Measurements from ENCODE around the gene PTPRM.

The PTPRM gene

GRCh38 chr18:7870855-7871254 is 303.7 kb downstream of the PTPRM start:
- no peak overlapping the region for H3K27ac ChIP-seq (ENCODE audit: low read depth in 2 of 2, low read length in 2 of 2)
- H3K27me3 ChIP-seq (ENCODE audit: control insufficient read depth in 2 of 2, insufficient read depth in 2 of 2, low read length in 2 of 2) = no peaks in the 10 kb centered on the region
- no peaks in the 10 kb centered on the region for H3K4me1 ChIP-seq (ENCODE audit: control insufficient read depth in 2 of 2, insufficient read depth in 2 of 2, low read length in 2 of 2)
- H3K4me3 ChIP-seq (ENCODE audit: low read length in 2 of 2) = no peak overlapping the region
- H3K36me3 ChIP-seq (ENCODE audit: control insufficient read depth in 2 of 2, insufficient read depth in 2 of 2, low read length in 2 of 2) = no peaks in the 10 kb centered on the region
- no peaks in the 10 kb centered on the region for H3K9me3 ChIP-seq (ENCODE audit: control insufficient read depth in 2 of 2, low read length in 2 of 2)
- no peak overlapping the region for H3K9ac ChIP-seq (ENCODE audit: low read depth in 1 of 2, low read length in 2 of 2)

GRCh38 chr18:7871560-7872456 is 304.7 kb downstream of the PTPRM start:
- H3K4me3 ChIP-seq (ENCODE audit: low read length in 2 of 2) = no peak overlapping the region
- no peaks in the 10 kb centered on the region for H3K9me3 ChIP-seq (ENCODE audit: control insufficient read depth in 2 of 2, low read length in 2 of 2)
- H3K27me3 ChIP-seq (ENCODE audit: control insufficient read depth in 2 of 2, insufficient read depth in 2 of 2, low read length in 2 of 2) = no peaks in the 10 kb centered on the region
- no peaks in the 10 kb centered on the region for H3K36me3 ChIP-seq (ENCODE audit: control insufficient read depth in 2 of 2, insufficient read depth in 2 of 2, low read length in 2 of 2)
- H3K27ac ChIP-seq (ENCODE audit: low read depth in 2 of 2, low read length in 2 of 2) = no peak overlapping the region
- H3K4me1 ChIP-seq (ENCODE audit: control insufficient read depth in 2 of 2, insufficient read depth in 2 of 2, low read length in 2 of 2) = no peaks in the 10 kb centered on the region
- no peak overlapping the region for H3K9ac ChIP-seq (ENCODE audit: low read depth in 1 of 2, low read length in 2 of 2)

GRCh38 chr18:7872569-7872968 is 305.5 kb downstream of the PTPRM start:
- Histone ChIP-seq H3K9me3 (ENCODE audit: control insufficient read depth in 2 of 2, low read length in 2 of 2) (no peaks in the 10 kb centered on the region), H3K9ac (ENCODE audit: low read depth in 1 of 2, low read length in 2 of 2) (no peak overlapping the region), H3K36me3 (ENCODE audit: control insufficient read depth in 2 of 2, insufficient read depth in 2 of 2, low read length in 2 of 2) (no peaks in the 10 kb centered on the region), H3K27ac (ENCODE audit: low read depth in 2 of 2, low read length in 2 of 2) (no peak overlapping the region), H3K27me3 (ENCODE audit: control insufficient read depth in 2 of 2, insufficient read depth in 2 of 2, low read length in 2 of 2) (no peaks in the 10 kb centered on the region), H3K4me1 (ENCODE audit: control insufficient read depth in 2 of 2, insufficient read depth in 2 of 2, low read length in 2 of 2) (no peaks in the 10 kb centered on the region), H3K4me3 (ENCODE audit: low read length in 2 of 2) (no peak overlapping the region)

DNA sequence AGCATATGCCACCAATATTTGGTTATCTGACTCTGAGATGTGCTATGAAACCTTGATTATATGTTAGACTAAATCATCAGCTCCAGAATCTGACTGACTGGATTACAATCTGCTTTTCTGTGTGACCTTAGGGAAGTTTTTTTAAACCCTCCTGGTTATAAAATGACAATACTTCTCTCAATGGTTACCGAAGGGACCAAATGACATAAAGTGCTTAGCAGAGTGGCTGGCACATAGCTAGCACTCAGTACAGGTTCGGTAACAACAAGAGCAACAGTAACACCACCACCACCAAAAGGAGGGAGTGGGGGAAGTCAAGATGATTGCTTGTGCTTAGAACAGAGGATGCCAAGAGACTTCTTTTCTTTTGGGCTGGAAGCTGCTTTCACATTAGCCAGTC is 306.2 kb downstream of the PTPRM start:
- no peaks in the 10 kb centered on the region for H3K27me3 ChIP-seq (ENCODE audit: control insufficient read depth in 2 of 2, insufficient read depth in 2 of 2, low read length in 2 of 2)
- H3K9me3 ChIP-seq (ENCODE audit: control insufficient read depth in 2 of 2, low read length in 2 of 2) = no peaks in the 10 kb centered on the region
- H3K4me1 ChIP-seq (ENCODE audit: control insufficient read depth in 2 of 2, insufficient read depth in 2 of 2, low read length in 2 of 2) = no peaks in the 10 kb centered on the region
- no peaks in the 10 kb centered on the region for H3K36me3 ChIP-seq (ENCODE audit: control insufficient read depth in 2 of 2, insufficient read depth in 2 of 2, low read length in 2 of 2)
- no peak overlapping the region for H3K4me3 ChIP-seq (ENCODE audit: low read length in 2 of 2)
- H3K9ac ChIP-seq (ENCODE audit: low read depth in 1 of 2, low read length in 2 of 2) = no peak overlapping the region
- H3K27ac ChIP-seq (ENCODE audit: low read depth in 2 of 2, low read length in 2 of 2) = no peak overlapping the region

DNA sequence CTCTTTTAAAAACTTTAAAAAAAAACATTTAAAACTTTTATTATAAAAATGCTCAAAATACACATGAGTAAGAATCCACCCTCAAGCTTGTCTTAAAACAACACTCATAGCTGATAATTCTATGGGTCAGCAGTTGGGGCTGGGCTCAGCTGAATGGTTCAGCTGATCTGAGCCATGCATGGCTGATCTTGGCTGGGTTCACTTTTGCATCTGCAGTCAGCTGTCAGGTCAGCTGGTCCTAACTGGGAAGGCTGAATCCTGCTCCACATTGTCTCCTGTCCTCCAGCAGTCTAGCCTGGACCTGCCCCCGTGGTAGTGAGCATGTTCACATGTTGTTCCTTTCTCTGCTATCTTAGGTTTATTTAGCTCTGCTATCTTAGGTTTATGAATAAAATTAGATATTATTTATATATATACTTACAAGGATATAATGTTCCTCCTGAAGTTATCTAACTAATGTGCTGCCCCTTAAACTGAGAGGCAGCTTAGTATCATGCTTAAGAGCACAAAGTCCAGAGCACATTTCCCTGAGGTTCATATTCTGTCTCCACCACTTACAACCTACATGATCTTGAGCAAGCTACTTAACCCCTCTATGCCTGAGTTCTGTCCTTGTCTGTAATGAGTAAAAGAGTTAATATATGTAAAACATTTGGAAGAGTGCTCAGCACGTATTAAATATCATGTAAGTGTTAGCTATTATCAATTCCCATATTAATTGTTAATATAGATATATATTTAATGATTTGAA is 309.4 kb downstream of the PTPRM start:
- Histone ChIP-seq H3K4me3 (ENCODE audit: low read length in 2 of 2) (no peak overlapping the region), H3K4me1 (ENCODE audit: control insufficient read depth in 2 of 2, insufficient read depth in 2 of 2, low read length in 2 of 2) (no peaks in the 10 kb centered on the region), H3K9ac (ENCODE audit: low read depth in 1 of 2, low read length in 2 of 2) (no peak overlapping the region), H3K36me3 (ENCODE audit: control insufficient read depth in 2 of 2, insufficient read depth in 2 of 2, low read length in 2 of 2) (no peaks in the 10 kb centered on the region), H3K9me3 (ENCODE audit: control insufficient read depth in 2 of 2, low read length in 2 of 2) (no peaks in the 10 kb centered on the region), H3K27ac (ENCODE audit: low read depth in 2 of 2, low read length in 2 of 2) (no peak overlapping the region), H3K27me3 (ENCODE audit: control insufficient read depth in 2 of 2, insufficient read depth in 2 of 2, low read length in 2 of 2) (no peaks in the 10 kb centered on the region)

DNA sequence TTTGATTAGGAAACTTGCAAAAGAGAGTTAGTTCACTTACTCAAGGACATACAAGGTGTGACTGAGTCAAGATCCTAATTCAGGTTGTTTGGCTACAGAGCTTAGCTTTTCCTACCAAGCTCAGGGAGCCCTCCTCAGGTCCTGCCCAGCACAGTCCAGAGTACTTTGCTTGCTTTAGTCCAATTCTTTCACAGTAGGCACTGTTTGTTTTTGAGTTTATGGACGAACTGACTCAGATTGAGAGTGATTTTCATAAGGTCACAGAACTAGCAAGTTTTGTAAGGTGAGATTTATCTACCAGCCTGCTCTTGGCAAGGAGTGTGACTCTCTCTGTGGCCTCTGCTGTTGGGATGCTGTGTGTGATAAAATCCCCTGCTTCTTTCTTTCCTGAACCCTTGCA is 310.5 kb downstream of the PTPRM start:
- Histone ChIP-seq H3K4me3 (ENCODE audit: low read length in 2 of 2) (no peak overlapping the region), H3K27me3 (ENCODE audit: control insufficient read depth in 2 of 2, insufficient read depth in 2 of 2, low read length in 2 of 2) (no peaks in the 10 kb centered on the region), H3K9me3 (ENCODE audit: control insufficient read depth in 2 of 2, low read length in 2 of 2) (no peaks in the 10 kb centered on the region), H3K4me1 (ENCODE audit: control insufficient read depth in 2 of 2, insufficient read depth in 2 of 2, low read length in 2 of 2) (no peaks in the 10 kb centered on the region), H3K36me3 (ENCODE audit: control insufficient read depth in 2 of 2, insufficient read depth in 2 of 2, low read length in 2 of 2) (no peaks in the 10 kb centered on the region), H3K9ac (ENCODE audit: low read depth in 1 of 2, low read length in 2 of 2) (no peak overlapping the region), H3K27ac (ENCODE audit: low read depth in 2 of 2, low read length in 2 of 2) (no peak overlapping the region)

- no peaks in the 10 kb centered on the region for H3K4me1 ChIP-seq (ENCODE audit: control insufficient read depth in 2 of 2, insufficient read depth in 2 of 2, low read length in 2 of 2)
- no peaks in the 10 kb centered on the region for H3K27me3 ChIP-seq (ENCODE audit: control insufficient read depth in 2 of 2, insufficient read depth in 2 of 2, low read length in 2 of 2)
- no peak overlapping the region for H3K9ac ChIP-seq (ENCODE audit: low read depth in 1 of 2, low read length in 2 of 2)
- no peak overlapping the region for H3K4me3 ChIP-seq (ENCODE audit: low read length in 2 of 2)
- H3K27ac ChIP-seq (ENCODE audit: low read depth in 2 of 2, low read length in 2 of 2) = no peak overlapping the region
- H3K36me3 ChIP-seq (ENCODE audit: control insufficient read depth in 2 of 2, insufficient read depth in 2 of 2, low read length in 2 of 2) = no peaks in the 10 kb centered on the region
- no peaks in the 10 kb centered on the region for H3K9me3 ChIP-seq (ENCODE audit: control insufficient read depth in 2 of 2, low read length in 2 of 2)
Observed at GRCh38 chr18:7878265-7879211, 311.4 kb downstream of the PTPRM start.

GRCh38 chr18:7879717-7880116 is 312.6 kb downstream of the PTPRM start:
- Histone ChIP-seq H3K36me3 (ENCODE audit: control insufficient read depth in 2 of 2, insufficient read depth in 2 of 2, low read length in 2 of 2) (no peaks in the 10 kb centered on the region), H3K4me1 (ENCODE audit: control insufficient read depth in 2 of 2, insufficient read depth in 2 of 2, low read length in 2 of 2) (no peaks in the 10 kb centered on the region), H3K9me3 (ENCODE audit: control insufficient read depth in 2 of 2, low read length in 2 of 2) (no peaks in the 10 kb centered on the region), H3K9ac (ENCODE audit: low read depth in 1 of 2, low read length in 2 of 2) (no peak overlapping the region), H3K27ac (ENCODE audit: low read depth in 2 of 2, low read length in 2 of 2) (no peak overlapping the region), H3K4me3 (ENCODE audit: low read length in 2 of 2) (no peak overlapping the region), H3K27me3 (ENCODE audit: control insufficient read depth in 2 of 2, insufficient read depth in 2 of 2, low read length in 2 of 2) (no peaks in the 10 kb centered on the region)

GRCh38 chr18:7885865-7886264 is 318.7 kb downstream of the PTPRM start:
- Histone ChIP-seq H3K9me3 (ENCODE audit: control insufficient read depth in 2 of 2, low read length in 2 of 2) (no peaks in the 10 kb centered on the region), H3K9ac (ENCODE audit: low read depth in 1 of 2, low read length in 2 of 2) (no peak overlapping the region), H3K27ac (ENCODE audit: low read depth in 2 of 2, low read length in 2 of 2) (no peak overlapping the region), H3K27me3 (ENCODE audit: control insufficient read depth in 2 of 2, insufficient read depth in 2 of 2, low read length in 2 of 2) (no peaks in the 10 kb centered on the region), H3K4me3 (ENCODE audit: low read length in 2 of 2) (no peak overlapping the region), H3K36me3 (ENCODE audit: control insufficient read depth in 2 of 2, insufficient read depth in 2 of 2, low read length in 2 of 2) (no peaks in the 10 kb centered on the region), H3K4me1 (ENCODE audit: control insufficient read depth in 2 of 2, insufficient read depth in 2 of 2, low read length in 2 of 2) (no peaks in the 10 kb centered on the region)
